HepG2 (cell line): ENCODE results near the gene CABP2. TPM values are rescaled to one million over a fixed set of nuclear protein-coding genes. Genes with fewer than 3 reads are reported as not detected.

ENCODE experiments used
- ATAC-seq: fragments of 200-7000 bp; cut with Tn5 transposase; 3 replicates; pipeline ENCODE4 v1.9.1; 2020; ENCODE audit warnings: mild to moderate bottlenecking, moderate library complexity
- BruUV-seq: library from RNA; stranded (reverse); fragments of 400-500 nt; replicated peaks from 2 replicates; lab custom pipeline; 2021; lab: Mats Ljungman, UMichigan
- CTCF ChIA-PET: fragments of 300-600 bp; formaldehyde crosslinking; extraction: SDS; loops from one replicate; lab custom pipeline; 2021; ENCODE audit warnings: low total read pairs, inconsistent platforms, low intra/inter-chr PET ratio; lab: Yijun Ruan, JAX
- POLR2A ChIA-PET: fragments of 350-600 bp; sonication (Branson Sonifier 250); formaldehyde crosslinking; loops from one replicate; lab custom pipeline; 2020; ENCODE audit warnings: antibody characterized with exemption, inconsistent platforms; lab: Yijun Ruan, JAX
- DNase-seq: peaks from one replicate; pipeline ENCODE4 v3.0.0-alpha.2; 2015; ENCODE audit warnings: low spot score
- FAIRE-seq: peaks from 3 replicates; lab custom pipeline; 2011; peaks lifted over from hg19 to GRCh38; lab: Jason Lieb, UNC
- H2AFZ ChIP-seq: one replicate; pipeline ENCODE4 v1.6.1; 2011; ENCODE audit warnings: low read length, inconsistent platforms
- H3K27ac ChIP-seq: fragments of 300-600 bp; 3 replicates; pipeline ENCODE4 v1.8.0; 2011; ENCODE audit warnings: mixed run types, mild to moderate bottlenecking, mixed read lengths, low read length, inconsistent platforms; ENCODE audit not compliant: insufficient read depth; ENCODE audit errors: extremely low read length
- H3K27me3 ChIP-seq, 2 experiments: fragments of 200-600 bp in 1 of 2; 2 replicates in 1 of 2; 3 replicates in 1 of 2; pipeline versions ENCODE4 v1.6.0 to v1.8.0; 2011; ENCODE audit warnings: low read length in 2 of 2, mild to moderate bottlenecking in 2 of 2, moderate library complexity in 2 of 2, inconsistent platforms in 1 of 2; ENCODE audit not compliant: insufficient read depth in 2 of 2, control insufficient read depth in 1 of 2
- H3K36me3 ChIP-seq, 2 experiments: fragments of 200-600 bp in 1 of 2; replicated peaks in 1 of 2; 2 replicates in 1 of 2; 3 replicates in 1 of 2; pipeline versions ENCODE4 v1.5.1 to v1.8.0; 2011; ENCODE audit warnings: low read length in 2 of 2, inconsistent platforms in 1 of 2; ENCODE audit not compliant: insufficient read depth in 2 of 2, control insufficient read depth in 1 of 2
- H3K4me1 ChIP-seq: 2 replicates; pipeline ENCODE4 v1.5.1; 2012; ENCODE audit warnings: low read length, inconsistent platforms; ENCODE audit not compliant: insufficient read depth
- H3K4me2 ChIP-seq: 2 replicates; pipeline ENCODE4 v1.6.0; 2011; ENCODE audit warnings: low read depth, low read length, inconsistent platforms
- H3K4me3 ChIP-seq, 3 experiments: fragments of 200-600 bp in 1 of 3; sonication (generic), shearing (Covaris generic) in 1 of 3; replicated peaks in 1 of 3; 2 replicates each; pipeline ENCODE4 v1.5.1; 2011 to 2016; ENCODE audit warnings: low read length in 3 of 3, inconsistent platforms in 2 of 3, low read depth in 2 of 3, mild to moderate bottlenecking in 2 of 3, control low read depth in 1 of 3, mixed read lengths in 1 of 3; ENCODE audit not compliant: insufficient read depth in 1 of 3
- H3K79me2 ChIP-seq: one replicate; pipeline ENCODE4 v1.6.1; 2011; ENCODE audit warnings: low read length, inconsistent platforms; ENCODE audit not compliant: insufficient read depth
- H3K9ac ChIP-seq: 2 replicates; pipeline ENCODE4 v1.6.0; 2011; ENCODE audit warnings: mild to moderate bottlenecking, low read depth, low read length, inconsistent platforms; ENCODE audit not compliant: insufficient read depth
- H3K9me3 ChIP-seq: 2 replicates; pipeline ENCODE4 v1.5.1; 2012; ENCODE audit warnings: mild to moderate bottlenecking, low read length
- H4K20me1 ChIP-seq: 2 replicates; pipeline ENCODE4 v1.6.0; 2011; ENCODE audit warnings: inconsistent platforms, mild to moderate bottlenecking, low read length, moderate library complexity; ENCODE audit not compliant: insufficient read depth
- ETV5 ChIP-seq: IDR thresholded peaks from 2 replicates; pipeline ENCODE4 v1.6.1; 2018; ENCODE audit warnings: missing biosample characterization, missing genetic modification reagents, inconsistent platforms, borderline replicate concordance
- MYC ChIP-seq: sonication (generic); formaldehyde crosslinking; IDR thresholded peaks from 2 replicates; pipeline ENCODE4 v1.9.0; 2021; ENCODE audit warnings: missing genetic modification reagents, borderline replicate concordance
- NR2F6 ChIP-seq, 2 experiments: IDR thresholded peaks; 2 replicates each; pipeline ENCODE4 v1.6.1; 2016; ENCODE audit warnings: antibody characterized with exemption in 1 of 2, mild to moderate bottlenecking in 1 of 2
- PHF20 ChIP-seq: sonication (generic); formaldehyde crosslinking; IDR thresholded peaks from 2 replicates; pipeline ENCODE4 v1.5.0; 2020; ENCODE audit warnings: mild to moderate bottlenecking, missing genetic modification reagents
- SNAI1 ChIP-seq: sonication (generic); formaldehyde crosslinking; IDR thresholded peaks from 2 replicates; pipeline ENCODE4 v1.5.0; 2020; ENCODE audit warnings: mild to moderate bottlenecking, missing genetic modification reagents, borderline replicate concordance
- YEATS4 ChIP-seq: sonication (generic); formaldehyde crosslinking; IDR thresholded peaks from 2 replicates; pipeline ENCODE4 v1.4.0; 2020; ENCODE audit warnings: missing genetic modification reagents, borderline replicate concordance
- ZBTB4 ChIP-seq: sonication (generic); formaldehyde crosslinking; IDR thresholded peaks from 2 replicates; pipeline ENCODE4 v1.4.0; 2020; ENCODE audit warnings: missing genetic modification reagents, mild to moderate bottlenecking, borderline replicate concordance
- ZFP36L1 ChIP-seq: sonication (generic); formaldehyde crosslinking; IDR thresholded peaks from 2 replicates; pipeline ENCODE4 v1.8.0; 2022; ENCODE audit warnings: mild to moderate bottlenecking, missing genetic modification reagents, moderate library complexity
- ZNF333 ChIP-seq: sonication (generic); formaldehyde crosslinking; IDR thresholded peaks from 2 replicates; pipeline ENCODE4 v1.4.0; 2020; ENCODE audit warnings: mild to moderate bottlenecking, missing genetic modification reagents, borderline replicate concordance
- WGBS: methylation state at CpG from one replicate; pipeline ENCODE4 v1.1.6; 2017; ENCODE audit warnings: low lambda C conversion rate; 5-methylcytosine and 5-hydroxymethylcytosine counted together
- in situ Hi-C: cut with HindIII; loops from 2 replicates; pipeline ENCODE4 v1.10.0; 2017; ENCODE audit warnings: low pct_unique_long_range_greater_than_20kb; ENCODE audit not compliant: extremely low pct_ligation_motif_present
- intact Hi-C: fragments of 100-400 bp; cut with micrococcal nuclease; formaldehyde crosslinking; loops from one replicate; pipeline ENCODE4 v1.10.0; 2022; ENCODE audit not compliant: unreplicated experiment
- polyA plus RNA-seq, 8 experiments: library from polyadenylated mRNA; depleted of rRNA in 3 of 8; stranded (reverse) in 7 of 8; unstranded in 1 of 8; fragments of >200 nt; fragmentation: Illumina TruSeq in 4 of 8; extraction: Trizol in 4 of 8; gene quantifications; 2 replicates each; pipeline versions ENCODE4 v1.2.1 to v1.2.3, GENCODE V29; 2011 to 2016; ENCODE audit warnings: low read depth in 4 of 8, missing spikeins in 1 of 8, mixed read lengths in 1 of 8; ENCODE audit not compliant: insufficient read depth in 1 of 8
- total RNA-seq, 5 experiments: library from RNA; depleted of rRNA; stranded (reverse); fragments of >200 nt; fragmentation: Illumina TruSeq; extraction: Trizol; gene quantifications; 2 replicates each; pipeline ENCODE4 v1.2.3, GENCODE V29; 2016; ENCODE audit warnings: low read depth in 1 of 5
- TF ChIP-seq, protein P1 (sequence below): sonication (generic); formaldehyde crosslinking; IDR thresholded peaks from 2 replicates; pipeline ENCODE4 v1.8.1; 2022; ENCODE audit warnings: low read depth, mild to moderate bottlenecking, missing genetic modification reagents
- TF ChIP-seq, protein P2 (sequence below): sonication (generic); formaldehyde crosslinking; IDR thresholded peaks from 2 replicates; pipeline ENCODE4 v1.4.0; 2020; ENCODE audit warnings: missing genetic modification reagents
- TF ChIP-seq, protein P3 (sequence below): sonication (generic); formaldehyde crosslinking; IDR thresholded peaks from 2 replicates; pipeline ENCODE4 v1.4.0; 2020; ENCODE audit warnings: mild to moderate bottlenecking, missing genetic modification reagents

The CABP2 gene
- total and polyA plus RNA-seq, 2 of the 13 experiments (the other 11 are each of a cell fraction or from before 2014, with no cell fraction given): not detected

DNA sequence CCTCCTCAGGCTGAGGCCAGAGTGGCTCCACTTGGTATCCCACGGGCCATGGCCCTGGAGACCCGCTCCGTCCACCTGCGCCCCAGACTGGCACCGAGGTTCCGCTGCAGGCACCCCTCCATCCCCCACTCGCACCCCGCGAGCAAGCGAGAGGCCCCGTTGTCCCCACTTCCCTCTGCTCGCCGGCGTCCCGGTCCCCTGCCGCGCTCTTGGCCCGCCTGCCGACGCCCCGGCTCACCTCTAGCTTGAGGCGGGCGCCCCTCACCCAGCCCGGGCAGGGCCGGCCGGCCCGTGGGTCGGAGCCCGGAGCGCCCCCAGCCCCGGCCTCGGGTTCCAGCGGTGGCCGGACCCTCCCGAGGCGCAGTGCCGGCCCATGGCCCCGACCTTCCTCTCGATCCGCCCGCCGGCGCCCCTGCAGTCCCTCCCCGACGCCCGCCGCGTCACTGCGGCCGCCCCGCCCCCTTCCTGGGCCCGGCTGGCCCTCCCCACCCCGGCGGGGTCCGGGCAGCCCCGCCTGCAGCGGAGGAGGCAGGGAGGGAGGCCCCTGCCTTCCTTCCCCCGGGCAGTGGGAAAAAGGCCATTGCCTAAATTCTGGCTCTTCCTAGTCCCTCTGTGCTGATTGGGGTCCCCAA, 18.2 kb downstream of the CABP2 start, which contains the start of gene PITPNM1:
TSS of gene PITPNM1 (minus strand) at position 414 of the 632 bp plus-strand sequence. CDS start 1,183 bp downstream, outside the sequence.
- Histone ChIP-seq H3K27ac (peak within 1 kb of the TSS; percentile 65), H3K4me3 (peak within 1 kb of the TSS; percentile 54 to 91 (median 82)), H3K36me3 (no peaks in the 10 kb centered on the region), H3K79me2 (peaks cover 10% of the 10 kb centered on the region), H4K20me1 (no peaks in the 10 kb centered on the region), H3K9me3 (no peaks in the 10 kb centered on the region), H3K9ac (peak within 1 kb of the TSS; percentile 72), H3K27me3 (no peaks in the 10 kb centered on the region), H3K4me2 (peak within 1 kb of the TSS; percentile 95), H2AFZ (no peak within 1 kb of the TSS), H3K4me1 (peaks cover 42% of the 10 kb centered on the region)
- ATAC-seq (peak; percentile 16), FAIRE-seq (no peak), DNase-seq (peak; percentile 29)
- in situ Hi-C loops (loop anchor here (5.0 kb wide), 1 partner anchor 103 kb away; the partner anchor contains the start of genes PPP1CA and TBC1D10C), intact Hi-C loops (loop anchor here (1.0 kb wide), 1 partner anchor 116 kb away; no protein-coding TSS in a partner anchor)
- WGBS: 1% methylated on average over 17 of the region's 58 CpGs
- CTCF ChIA-PET: interaction anchor here (2.1 to 2.2 kb wide), 2 partner anchors 104 to 115 kb away, joined by 6 to 18 read pairs; partner anchors contain the start of gene PPP1CA
- BruUV-seq: no TSS peak
- POLR2A ChIA-PET: interaction anchor here (0.9 to 1.3 kb wide), 4 partner anchors 14 to 151 kb away, joined by 3 to 6 read pairs (median 4); partner anchors contain the start of genes AIP and PPP1CA
- TF ChIP-seq, protein P1, sequence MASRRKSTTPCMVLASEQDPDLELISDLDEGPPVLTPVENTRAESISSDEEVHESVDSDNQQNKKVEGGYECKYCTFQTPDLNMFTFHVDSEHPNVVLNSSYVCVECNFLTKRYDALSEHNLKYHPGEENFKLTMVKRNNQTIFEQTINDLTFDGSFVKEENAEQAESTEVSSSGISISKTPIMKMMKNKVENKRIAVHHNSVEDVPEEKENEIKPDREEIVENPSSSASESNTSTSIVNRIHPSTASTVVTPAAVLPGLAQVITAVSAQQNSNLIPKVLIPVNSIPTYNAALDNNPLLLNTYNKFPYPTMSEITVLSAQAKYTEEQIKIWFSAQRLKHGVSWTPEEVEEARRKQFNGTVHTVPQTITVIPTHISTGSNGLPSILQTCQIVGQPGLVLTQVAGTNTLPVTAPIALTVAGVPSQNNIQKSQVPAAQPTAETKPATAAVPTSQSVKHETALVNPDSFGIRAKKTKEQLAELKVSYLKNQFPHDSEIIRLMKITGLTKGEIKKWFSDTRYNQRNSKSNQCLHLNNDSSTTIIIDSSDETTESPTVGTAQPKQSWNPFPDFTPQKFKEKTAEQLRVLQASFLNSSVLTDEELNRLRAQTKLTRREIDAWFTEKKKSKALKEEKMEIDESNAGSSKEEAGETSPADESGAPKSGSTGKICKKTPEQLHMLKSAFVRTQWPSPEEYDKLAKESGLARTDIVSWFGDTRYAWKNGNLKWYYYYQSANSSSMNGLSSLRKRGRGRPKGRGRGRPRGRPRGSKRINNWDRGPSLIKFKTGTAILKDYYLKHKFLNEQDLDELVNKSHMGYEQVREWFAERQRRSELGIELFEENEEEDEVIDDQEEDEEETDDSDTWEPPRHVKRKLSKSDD (CRISPR knock-in tag): no peak
- TF ChIP-seq ZNF333 (CRISPR knock-in tag) (no peak), MYC (0 out of 2 replicates have a peak, but pooled peaks have one; percentile 8), YEATS4 (CRISPR knock-in tag) (peak; percentile 29; the same call in 1 of the 2 replicates), NR2F6 (IDR thresholded peaks at IDR 0.05) (no peak), NR2F6 (CRISPR knock-in tag; IDR thresholded peaks at IDR 0.05) (no peak), SNAI1 (CRISPR knock-in tag) (no peak), ZBTB4 (CRISPR knock-in tag) (no peak), ETV5 (0 out of 2 replicates have a peak, but pooled peaks have one; percentile 2), ZFP36L1 (CRISPR knock-in tag) (no peak), PHF20 (no peak)
- TF ChIP-seq, protein P2, sequence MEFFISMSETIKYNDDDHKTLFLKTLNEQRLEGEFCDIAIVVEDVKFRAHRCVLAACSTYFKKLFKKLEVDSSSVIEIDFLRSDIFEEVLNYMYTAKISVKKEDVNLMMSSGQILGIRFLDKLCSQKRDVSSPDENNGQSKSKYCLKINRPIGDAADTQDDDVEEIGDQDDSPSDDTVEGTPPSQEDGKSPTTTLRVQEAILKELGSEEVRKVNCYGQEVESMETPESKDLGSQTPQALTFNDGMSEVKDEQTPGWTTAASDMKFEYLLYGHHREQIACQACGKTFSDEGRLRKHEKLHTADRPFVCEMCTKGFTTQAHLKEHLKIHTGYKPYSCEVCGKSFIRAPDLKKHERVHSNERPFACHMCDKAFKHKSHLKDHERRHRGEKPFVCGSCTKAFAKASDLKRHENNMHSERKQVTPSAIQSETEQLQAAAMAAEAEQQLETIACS: no peak
- TF ChIP-seq, protein P3, sequence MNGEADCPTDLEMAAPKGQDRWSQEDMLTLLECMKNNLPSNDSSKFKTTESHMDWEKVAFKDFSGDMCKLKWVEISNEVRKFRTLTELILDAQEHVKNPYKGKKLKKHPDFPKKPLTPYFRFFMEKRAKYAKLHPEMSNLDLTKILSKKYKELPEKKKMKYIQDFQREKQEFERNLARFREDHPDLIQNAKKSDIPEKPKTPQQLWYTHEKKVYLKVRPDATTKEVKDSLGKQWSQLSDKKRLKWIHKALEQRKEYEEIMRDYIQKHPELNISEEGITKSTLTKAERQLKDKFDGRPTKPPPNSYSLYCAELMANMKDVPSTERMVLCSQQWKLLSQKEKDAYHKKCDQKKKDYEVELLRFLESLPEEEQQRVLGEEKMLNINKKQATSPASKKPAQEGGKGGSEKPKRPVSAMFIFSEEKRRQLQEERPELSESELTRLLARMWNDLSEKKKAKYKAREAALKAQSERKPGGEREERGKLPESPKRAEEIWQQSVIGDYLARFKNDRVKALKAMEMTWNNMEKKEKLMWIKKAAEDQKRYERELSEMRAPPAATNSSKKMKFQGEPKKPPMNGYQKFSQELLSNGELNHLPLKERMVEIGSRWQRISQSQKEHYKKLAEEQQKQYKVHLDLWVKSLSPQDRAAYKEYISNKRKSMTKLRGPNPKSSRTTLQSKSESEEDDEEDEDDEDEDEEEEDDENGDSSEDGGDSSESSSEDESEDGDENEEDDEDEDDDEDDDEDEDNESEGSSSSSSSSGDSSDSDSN (CRISPR knock-in tag): 0 out of 2 replicates have a peak, but pooled peaks have one; percentile 13
